Cardiac muscle cell (in vitro differentiated cells and primary cell): ENCODE results near the gene NSRP1. TPM values are rescaled to one million over a fixed set of nuclear protein-coding genes. Genes with fewer than 3 reads are reported as not detected.
"Not testable (repeated sequence)": the region's sequence is repeated elsewhere in the genome, so short reads cannot be mapped to it uniquely, and the experiment has no call there.

Source experiments
- DNase-seq, 2 donors: peaks; one replicate each; pipeline versions ENCODE4 v3.0.0 to v3.0.0-alpha.2; 2010 to 2017; ENCODE audit warnings: low read depth in 1 of 2, low spot score in 1 of 2
- H3K27ac ChIP-seq: fragments of 200-600 bp; sonication (generic); 2 replicates; pipeline ENCODE4 v1.5.1; 2016
- H3K27me3 ChIP-seq: fragments of 200-600 bp; sonication (generic); 2 replicates; pipeline ENCODE4 v1.6.0; 2016; ENCODE audit warnings: control low read depth
- H3K36me3 ChIP-seq: fragments of 200-600 bp; sonication (generic); 2 replicates; pipeline ENCODE4 v1.5.1; 2016; ENCODE audit warnings: control low read depth
- H3K4me1 ChIP-seq: fragments of 200-600 bp; sonication (generic); 2 replicates; pipeline ENCODE4 v1.8.1; 2017; ENCODE audit warnings: low read depth, mild to moderate bottlenecking, mixed run types
- H3K4me3 ChIP-seq: fragments of 200-600 bp; sonication (generic); 2 replicates; pipeline ENCODE4 v1.5.1; 2016; ENCODE audit warnings: mild to moderate bottlenecking
- H3K9me3 ChIP-seq: fragments of 200-600 bp; sonication (generic); 2 replicates; pipeline ENCODE4 v1.5.1; 2017; ENCODE audit warnings: low read depth, mild to moderate bottlenecking, control low read depth
- polyA plus RNA-seq: library from polyadenylated mRNA; unstranded; fragments of >200 nt; fragmentation: Nextera tagmentation; extraction: Ambion mirVana; gene quantifications from 2 replicates; pipeline ENCODE4 v1.2.1, GENCODE V29; 2016
- total RNA-seq: library from RNA; depleted of rRNA; stranded (reverse); fragments of >200 nt; gene quantifications from 2 replicates; pipeline ENCODE4 v1.2.3, GENCODE V29; 2016
- TF ChIP-seq, protein P1 (sequence below): IDR thresholded peaks from 2 replicates; pipeline ENCODE4 v1.5.1; 2012; ENCODE audit warnings: low read depth, mild to moderate bottlenecking, low read length

Gene NSRP1
- total and polyA plus RNA-seq, 2 experiments from 2014 or later, result 14.6 to 29.1 TPM

DNA sequence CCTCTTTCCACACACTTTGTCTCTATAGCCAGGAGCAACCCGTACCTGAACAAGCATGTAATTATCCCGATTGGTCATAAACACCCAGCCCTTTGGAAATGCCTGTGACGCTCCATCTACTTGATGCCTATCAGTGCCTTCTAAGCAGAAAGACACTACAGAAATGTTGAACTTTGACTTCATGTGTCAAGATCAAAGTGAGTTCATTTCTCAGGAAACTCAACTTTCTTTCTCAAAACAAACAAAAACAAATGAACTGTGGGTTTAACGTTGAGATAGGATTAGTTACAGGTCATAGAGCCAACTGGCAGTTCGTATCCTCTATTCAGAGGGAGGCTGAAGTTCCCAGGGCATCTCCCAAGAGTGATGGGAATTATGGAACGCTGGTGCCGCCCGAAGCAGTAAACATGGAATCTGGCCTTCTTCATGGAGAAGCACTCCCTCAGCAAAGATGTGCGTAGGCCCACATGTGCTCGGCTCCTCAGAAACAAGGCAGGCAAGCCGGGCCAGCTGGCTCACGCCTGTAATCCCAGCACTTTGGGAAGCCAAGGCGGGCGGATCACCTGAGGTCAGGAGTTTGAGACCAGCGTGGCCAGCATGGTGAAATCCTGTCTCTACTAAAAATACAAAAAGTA is 109.4 kb downstream of the NSRP1 start:
- TF ChIP-seq, protein P1, sequence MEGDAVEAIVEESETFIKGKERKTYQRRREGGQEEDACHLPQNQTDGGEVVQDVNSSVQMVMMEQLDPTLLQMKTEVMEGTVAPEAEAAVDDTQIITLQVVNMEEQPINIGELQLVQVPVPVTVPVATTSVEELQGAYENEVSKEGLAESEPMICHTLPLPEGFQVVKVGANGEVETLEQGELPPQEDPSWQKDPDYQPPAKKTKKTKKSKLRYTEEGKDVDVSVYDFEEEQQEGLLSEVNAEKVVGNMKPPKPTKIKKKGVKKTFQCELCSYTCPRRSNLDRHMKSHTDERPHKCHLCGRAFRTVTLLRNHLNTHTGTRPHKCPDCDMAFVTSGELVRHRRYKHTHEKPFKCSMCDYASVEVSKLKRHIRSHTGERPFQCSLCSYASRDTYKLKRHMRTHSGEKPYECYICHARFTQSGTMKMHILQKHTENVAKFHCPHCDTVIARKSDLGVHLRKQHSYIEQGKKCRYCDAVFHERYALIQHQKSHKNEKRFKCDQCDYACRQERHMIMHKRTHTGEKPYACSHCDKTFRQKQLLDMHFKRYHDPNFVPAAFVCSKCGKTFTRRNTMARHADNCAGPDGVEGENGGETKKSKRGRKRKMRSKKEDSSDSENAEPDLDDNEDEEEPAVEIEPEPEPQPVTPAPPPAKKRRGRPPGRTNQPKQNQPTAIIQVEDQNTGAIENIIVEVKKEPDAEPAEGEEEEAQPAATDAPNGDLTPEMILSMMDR, result no peak
- peaks cover 26% of the 10 kb centered on the region for H3K27me3 ChIP-seq
- H3K27ac ChIP-seq, result no peak overlapping the region
- no peak overlapping the region for H3K4me3 ChIP-seq
- H3K4me1 ChIP-seq, result no peaks in the 10 kb centered on the region
- no peaks in the 10 kb centered on the region for H3K36me3 ChIP-seq
- DNase-seq, result no peak
- H3K9me3 ChIP-seq, result no peaks in the 10 kb centered on the region

DNA sequence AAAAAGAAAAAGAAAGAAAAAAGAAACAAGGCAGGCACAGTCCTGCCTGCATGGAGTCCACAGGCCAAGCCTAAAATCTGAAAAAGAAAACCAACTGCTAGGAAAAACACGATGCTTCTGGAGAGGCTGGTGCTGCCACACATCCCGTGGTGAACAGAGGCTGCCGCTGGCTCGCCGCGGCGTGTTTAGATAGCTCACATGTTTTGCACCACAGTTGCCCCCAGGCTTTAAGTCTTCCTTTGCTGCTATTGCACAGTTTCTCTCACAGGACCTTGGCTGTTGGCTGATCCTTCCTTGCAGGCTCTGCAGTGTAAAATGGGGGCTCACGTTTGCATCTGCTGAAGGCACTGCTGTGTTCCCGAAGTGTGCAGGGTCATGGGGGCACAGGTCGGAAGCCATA is 110.3 kb downstream of the NSRP1 start:
- no peak for DNase-seq
- Histone ChIP-seq H3K36me3 (no peaks in the 10 kb centered on the region), H3K4me3 (no peak overlapping the region), H3K9me3 (no peaks in the 10 kb centered on the region), H3K27me3 (peaks cover 34% of the 10 kb centered on the region), H3K27ac (no peak overlapping the region), H3K4me1 (no peaks in the 10 kb centered on the region)
- TF ChIP-seq, protein P1, result no peak

DNA sequence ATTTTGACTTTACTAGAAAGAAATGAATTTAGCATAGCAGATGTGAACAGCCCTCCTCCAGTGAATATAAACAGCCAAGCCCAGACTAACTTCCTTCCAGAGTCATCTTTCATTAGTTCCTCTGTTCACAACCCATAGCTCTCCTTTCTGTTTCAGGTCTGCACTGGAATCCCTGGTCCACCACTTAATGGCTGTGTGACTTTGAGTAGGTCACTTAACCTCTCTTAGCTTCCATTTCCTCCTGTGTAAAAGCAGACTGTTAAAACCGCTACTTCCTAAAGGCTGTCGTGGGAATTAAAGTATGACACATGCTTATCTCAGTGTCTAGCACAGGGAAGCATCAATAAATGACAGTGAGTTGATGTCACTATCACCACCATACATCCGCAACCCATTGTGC is 111.4 kb downstream of the NSRP1 start:
- TF ChIP-seq, protein P1, result no peak
- DNase-seq, result no peak
- Histone ChIP-seq H3K27ac (no peak overlapping the region), H3K4me1 (no peaks in the 10 kb centered on the region), H3K27me3 (peaks cover 45% of the 10 kb centered on the region), H3K9me3 (no peaks in the 10 kb centered on the region), H3K36me3 (no peaks in the 10 kb centered on the region), H3K4me3 (no peak overlapping the region)

- H3K36me3 ChIP-seq, result no peaks in the 10 kb centered on the region
- no peak for DNase-seq
- no peaks in the 10 kb centered on the region for H3K9me3 ChIP-seq
- H3K4me1 ChIP-seq, result no peaks in the 10 kb centered on the region
- TF ChIP-seq, protein P1, result no peak
- peaks cover 55% of the 10 kb centered on the region for H3K27me3 ChIP-seq
- no peak overlapping the region for H3K4me3 ChIP-seq
- no peak overlapping the region for H3K27ac ChIP-seq
Observed at GRCh38 chr17:30229012-30229411, 112.4 kb downstream of the NSRP1 start.

GRCh38 chr17:30230009-30230408 is 113.4 kb downstream of the NSRP1 start:
- peaks cover 65% of the 10 kb centered on the region for H3K27me3 ChIP-seq
- H3K4me1 ChIP-seq, DNase-seq: not testable (repeated sequence)

GRCh38 chr17:30230596-30231125 is 114.0 kb downstream of the NSRP1 start:
- peaks cover 4% of the 10 kb centered on the region for H3K4me1 ChIP-seq
- TF ChIP-seq, protein P1, result no peak
- DNase-seq, result no peak
- H3K27ac ChIP-seq, result no peak overlapping the region
- H3K27me3 ChIP-seq, result peaks cover 72% of the 10 kb centered on the region
- no peak overlapping the region for H3K4me3 ChIP-seq
- no peaks in the 10 kb centered on the region for H3K36me3 ChIP-seq
- no peaks in the 10 kb centered on the region for H3K9me3 ChIP-seq

More at GRCh38 chr17:30230009-30230408, 113.4 kb downstream of the NSRP1 start:
- H3K27ac ChIP-seq, H3K36me3 ChIP-seq, H3K4me3 ChIP-seq, H3K9me3 ChIP-seq: not testable (repeated sequence)
